ENCODE results near the gene RAC3.

Gene RAC3

GRCh38 chr17:82016061-82016874 lies 15.2 kb upstream of the RAC3 start:
- Histone ChIP-seq H3K4me3 (ENCODE audit: low read length) (no peak overlapping the region), H3K9me3 (replicated peaks; ENCODE audit: low read length) (no peaks in the 10 kb centered on the region), H3K9ac (ENCODE audit: low read depth, low read length) (no peak overlapping the region), H3K27me3 (ENCODE audit: control insufficient read depth, insufficient read depth, low read length) (no peaks in the 10 kb centered on the region), H3K4me2 (ENCODE audit: low read length) (no peak overlapping the region), H3K36me3 (ENCODE audit: insufficient read depth, low read length) (peaks cover 8% of the 10 kb centered on the region), H3K4me1 (ENCODE audit: control insufficient read depth, insufficient read depth, low read length) (peaks cover 6% of the 10 kb centered on the region)

- no peaks in the 10 kb centered on the region for H3K9me3 ChIP-seq (replicated peaks; ENCODE audit: low read length)
- H3K4me2 ChIP-seq (ENCODE audit: low read length) = no peak overlapping the region
- no peaks in the 10 kb centered on the region for H3K27me3 ChIP-seq (ENCODE audit: control insufficient read depth, insufficient read depth, low read length)
- H3K4me3 ChIP-seq (ENCODE audit: low read length) = no peak overlapping the region
- peaks cover 13% of the 10 kb centered on the region for H3K4me1 ChIP-seq (ENCODE audit: control insufficient read depth, insufficient read depth, low read length)
- H3K36me3 ChIP-seq (ENCODE audit: insufficient read depth, low read length) = peaks cover 8% of the 10 kb centered on the region
- H3K9ac ChIP-seq (ENCODE audit: low read depth, low read length) = no peak overlapping the region
Observed at GRCh38 chr17:82016875-82017459, 14.5 kb upstream of the RAC3 start.

- H3K9ac ChIP-seq (ENCODE audit: low read depth, low read length) = no peak overlapping the region
Observed at GRCh38 chr17:82017612-82018151, 13.8 kb upstream of the RAC3 start.

GRCh38 chr17:82018152-82018988 lies 13.1 kb upstream of the RAC3 start:
- H3K4me1 ChIP-seq (ENCODE audit: control insufficient read depth, insufficient read depth, low read length) = peaks cover 16% of the 10 kb centered on the region
- no peak overlapping the region for H3K4me2 ChIP-seq (ENCODE audit: low read length)
- no peak overlapping the region for H3K4me3 ChIP-seq (ENCODE audit: low read length)
- peaks cover 8% of the 10 kb centered on the region for H3K36me3 ChIP-seq (ENCODE audit: insufficient read depth, low read length)
- no peaks in the 10 kb centered on the region for H3K9me3 ChIP-seq (replicated peaks; ENCODE audit: low read length)
- no peak overlapping the region for H3K9ac ChIP-seq (ENCODE audit: low read depth, low read length)
- H3K27me3 ChIP-seq (ENCODE audit: control insufficient read depth, insufficient read depth, low read length) = no peaks in the 10 kb centered on the region

More at GRCh38 chr17:82017612-82018151, 13.8 kb upstream of the RAC3 start:
- peaks cover 8% of the 10 kb centered on the region for H3K36me3 ChIP-seq (ENCODE audit: insufficient read depth, low read length)
- no peaks in the 10 kb centered on the region for H3K9me3 ChIP-seq (replicated peaks; ENCODE audit: low read length)
- H3K4me2 ChIP-seq (ENCODE audit: low read length) = no peak overlapping the region
- H3K4me1 ChIP-seq (ENCODE audit: control insufficient read depth, insufficient read depth, low read length) = peaks cover 16% of the 10 kb centered on the region
- no peak overlapping the region for H3K4me3 ChIP-seq (ENCODE audit: low read length)
- no peaks in the 10 kb centered on the region for H3K27me3 ChIP-seq (ENCODE audit: control insufficient read depth, insufficient read depth, low read length)

- Histone ChIP-seq H3K4me1 (ENCODE audit: control insufficient read depth, insufficient read depth, low read length) (peaks cover 22% of the 10 kb centered on the region), H3K4me3 (ENCODE audit: low read length) (no peak overlapping the region), H3K4me2 (ENCODE audit: low read length) (no peak overlapping the region), H3K9ac (ENCODE audit: low read depth, low read length) (no peak overlapping the region), H3K9me3 (replicated peaks; ENCODE audit: low read length) (no peaks in the 10 kb centered on the region), H3K27me3 (ENCODE audit: control insufficient read depth, insufficient read depth, low read length) (no peaks in the 10 kb centered on the region), H3K36me3 (ENCODE audit: insufficient read depth, low read length) (peaks cover 8% of the 10 kb centered on the region)
Observed at GRCh38 chr17:82018989-82019689, 12.3 kb upstream of the RAC3 start.

- Histone ChIP-seq H3K4me3 (ENCODE audit: low read length) (no peak overlapping the region), H3K9me3 (replicated peaks; ENCODE audit: low read length) (no peaks in the 10 kb centered on the region), H3K4me1 (ENCODE audit: control insufficient read depth, insufficient read depth, low read length) (peaks cover 25% of the 10 kb centered on the region), H3K27me3 (ENCODE audit: control insufficient read depth, insufficient read depth, low read length) (no peaks in the 10 kb centered on the region), H3K4me2 (ENCODE audit: low read length) (no peak overlapping the region), H3K9ac (ENCODE audit: low read depth, low read length) (no peak overlapping the region), H3K36me3 (ENCODE audit: insufficient read depth, low read length) (peaks cover 8% of the 10 kb centered on the region)
Observed at GRCh38 chr17:82019690-82020571, 11.5 kb upstream of the RAC3 start.

GRCh38 chr17:82020572-82021106 lies 10.8 kb upstream of the RAC3 start:
- Histone ChIP-seq H3K36me3 (ENCODE audit: insufficient read depth, low read length) (peaks cover 8% of the 10 kb centered on the region), H3K9ac (ENCODE audit: low read depth, low read length) (no peak overlapping the region), H3K27me3 (ENCODE audit: control insufficient read depth, insufficient read depth, low read length) (no peaks in the 10 kb centered on the region), H3K9me3 (replicated peaks; ENCODE audit: low read length) (no peaks in the 10 kb centered on the region), H3K4me2 (ENCODE audit: low read length) (peak overlapping the region; percentile 92), H3K4me3 (ENCODE audit: low read length) (no peak overlapping the region), H3K4me1 (ENCODE audit: control insufficient read depth, insufficient read depth, low read length) (peaks cover 25% of the 10 kb centered on the region)

GRCh38 chr17:82021107-82021899 lies 10.2 kb upstream of the RAC3 start:
- H3K36me3 ChIP-seq (ENCODE audit: insufficient read depth, low read length) = peaks cover 8% of the 10 kb centered on the region
- H3K9me3 ChIP-seq (replicated peaks; ENCODE audit: low read length) = no peaks in the 10 kb centered on the region
- peak overlapping the region; percentile 87 for H3K9ac ChIP-seq (ENCODE audit: low read depth, low read length)
- no peaks in the 10 kb centered on the region for H3K27me3 ChIP-seq (ENCODE audit: control insufficient read depth, insufficient read depth, low read length)
- H3K4me3 ChIP-seq (ENCODE audit: low read length) = peak overlapping the region; percentile 96
- peak overlapping the region; percentile 92 for H3K4me2 ChIP-seq (ENCODE audit: low read length)
- H3K4me1 ChIP-seq (ENCODE audit: control insufficient read depth, insufficient read depth, low read length) = peaks cover 25% of the 10 kb centered on the region

GRCh38 chr17:82021900-82022309 lies 9.6 kb upstream of the RAC3 start:
- Histone ChIP-seq H3K4me1 (ENCODE audit: control insufficient read depth, insufficient read depth, low read length) (peaks cover 25% of the 10 kb centered on the region), H3K4me3 (ENCODE audit: low read length) (peak overlapping the region; percentile 96)

More at GRCh38 chr17:82021900-82022309, 9.6 kb upstream of the RAC3 start:
- H3K9me3 ChIP-seq (replicated peaks; ENCODE audit: low read length) = no peaks in the 10 kb centered on the region
- H3K27me3 ChIP-seq (ENCODE audit: control insufficient read depth, insufficient read depth, low read length) = no peaks in the 10 kb centered on the region
- H3K36me3 ChIP-seq (ENCODE audit: insufficient read depth, low read length) = peaks cover 8% of the 10 kb centered on the region
- H3K9ac ChIP-seq (ENCODE audit: low read depth, low read length) = peak overlapping the region; percentile 87
- peak overlapping the region; percentile 92 for H3K4me2 ChIP-seq (ENCODE audit: low read length)

All from skeletal muscle satellite cell (primary cell).